Measurements from ENCODE around the gene SUMO2. TPM values are rescaled to one million over a fixed set of nuclear protein-coding genes. Genes with fewer than 3 reads are reported as not detected.
A peak's percentile ranks its signal among the peaks of the same experiment; 100 is the strongest.

Gene SUMO2
- total and polyA plus RNA-seq, 2 of the 13 experiments (the other 11 are each of a cell fraction or from before 2014, with no cell fraction given), result 337 to 553 TPM

- TF ChIP-seq AHDC1 (CRISPR knock-in tag; IDR thresholded peaks at IDR 0.05; ENCODE audit: borderline replicate concordance), result 0 out of 2 replicates have a peak, but pooled peaks have one; percentile 4
- TF ChIP-seq CBFB (CRISPR knock-in tag; IDR thresholded peaks at IDR 0.05), result peak; percentile 51
- no peak for TF ChIP-seq GFI1 (CRISPR knock-in tag; IDR thresholded peaks at IDR 0.05; ENCODE audit: borderline replicate concordance)
- TF ChIP-seq ZNF740 (CRISPR knock-in tag; IDR thresholded peaks at IDR 0.05), result peak; percentile 94; the same call in 1 of the 2 replicates
- TF ChIP-seq SCMH1 (CRISPR knock-in tag; IDR thresholded peaks at IDR 0.05; ENCODE audit: borderline replicate concordance), result no peak
- 0 out of 2 replicates have a peak, but pooled peaks have one; percentile 19 for TF ChIP-seq GZF1 (CRISPR knock-in tag; IDR thresholded peaks at IDR 0.05)
- TF ChIP-seq, protein P1, sequence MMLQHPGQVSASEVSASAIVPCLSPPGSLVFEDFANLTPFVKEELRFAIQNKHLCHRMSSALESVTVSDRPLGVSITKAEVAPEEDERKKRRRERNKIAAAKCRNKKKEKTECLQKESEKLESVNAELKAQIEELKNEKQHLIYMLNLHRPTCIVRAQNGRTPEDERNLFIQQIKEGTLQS (CRISPR knock-in tag; IDR thresholded peaks at IDR 0.05), result peak; percentile 42; the same call in 1 of the 2 replicates
- no peak for TF ChIP-seq ZBTB42 (CRISPR knock-in tag; IDR thresholded peaks at IDR 0.05)
- TF ChIP-seq STAT5B (CRISPR knock-in tag; IDR thresholded peaks at IDR 0.05), result no peak
- 0 out of 2 replicates have a peak, but pooled peaks have one; percentile 21 for TF ChIP-seq PPARG (CRISPR knock-in tag; conservative IDR thresholded peaks at IDR 0.05)
- TF ChIP-seq ZKSCAN8 (CRISPR knock-in tag; IDR thresholded peaks at IDR 0.05; ENCODE audit: borderline replicate concordance), result no peak
- TF ChIP-seq KLF16 (CRISPR knock-in tag; IDR thresholded peaks at IDR 0.05), result peak in 1 of 2 experiments; percentile 79; a peak in 2 of 4 replicates
- TF ChIP-seq, protein P2, sequence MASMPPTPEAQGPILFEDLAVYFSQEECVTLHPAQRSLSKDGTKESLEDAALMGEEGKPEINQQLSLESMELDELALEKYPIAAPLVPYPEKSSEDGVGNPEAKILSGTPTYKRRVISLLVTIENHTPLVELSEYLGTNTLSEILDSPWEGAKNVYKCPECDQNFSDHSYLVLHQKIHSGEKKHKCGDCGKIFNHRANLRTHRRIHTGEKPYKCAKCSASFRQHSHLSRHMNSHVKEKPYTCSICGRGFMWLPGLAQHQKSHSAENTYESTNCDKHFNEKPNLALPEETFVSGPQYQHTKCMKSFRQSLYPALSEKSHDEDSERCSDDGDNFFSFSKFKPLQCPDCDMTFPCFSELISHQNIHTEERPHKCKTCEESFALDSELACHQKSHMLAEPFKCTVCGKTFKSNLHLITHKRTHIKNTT (CRISPR knock-in tag; IDR thresholded peaks at IDR 0.05), result no peak
- no peak for TF ChIP-seq MTERF4 (CRISPR knock-in tag; IDR thresholded peaks at IDR 0.05)
- peak; percentile 28; the same call in 1 of the 2 replicates for TF ChIP-seq ZBTB44 (CRISPR knock-in tag; IDR thresholded peaks at IDR 0.05)
- no peak for TF ChIP-seq JUND (CRISPR knock-in tag; IDR thresholded peaks at IDR 0.05)
- TF ChIP-seq KLF12 (CRISPR knock-in tag; IDR thresholded peaks at IDR 0.05; ENCODE audit: borderline replicate concordance), result peak; percentile 88
- no peak for TF ChIP-seq ZNF530 (CRISPR knock-in tag; IDR thresholded peaks at IDR 0.05; ENCODE audit: low read depth)
Observed at GRCh38 chr17:75182569-75183436, at the start of gene SUMO2 (continued).

All from HepG2 (cell line).